Loucy (cell line): Measurements from ENCODE around the gene PKP4.

ENCODE experiments used
- H2AFZ ChIP-seq: fragments of 200-600 bp; sonication (generic); 2 replicates; pipeline ENCODE4 v1.6.0; 2016; ENCODE audit warnings: antibody characterized with exemption, mild to moderate bottlenecking, low read length, moderate library complexity
- H3F3A ChIP-seq: fragments of 200-600 bp; 2 replicates; pipeline ENCODE4 v1.6.0; 2016; ENCODE audit warnings: antibody characterized with exemption, low read depth, mild to moderate bottlenecking
- H3K27me3 ChIP-seq: fragments of 200-600 bp; sonication (generic); 2 replicates; pipeline ENCODE4 v1.6.1; 2014; ENCODE audit warnings: low read length, mild to moderate bottlenecking; ENCODE audit not compliant: insufficient read depth, poor library complexity, severe bottlenecking
- H3K36me3 ChIP-seq: fragments of 200-600 bp; sonication (generic); 2 replicates; pipeline ENCODE4 v1.6.1; 2016; ENCODE audit warnings: low read length; ENCODE audit not compliant: insufficient read depth
- H3K4me1 ChIP-seq: fragments of 200-600 bp; sonication (generic); 2 replicates; pipeline ENCODE4 v1.5.1; 2014; ENCODE audit warnings: low read length, mild to moderate bottlenecking; ENCODE audit not compliant: insufficient read depth, poor library complexity, severe bottlenecking
- H3K4me2 ChIP-seq: fragments of 200-600 bp; sonication (generic); 2 replicates; pipeline ENCODE4 v1.6.0; 2014; ENCODE audit warnings: antibody characterized with exemption, low read length, low read depth, mild to moderate bottlenecking; ENCODE audit not compliant: poor library complexity, severe bottlenecking
- H3K4me3 ChIP-seq: fragments of 200-600 bp; sonication (generic); 2 replicates; pipeline ENCODE4 v1.5.1; 2014; ENCODE audit warnings: low read length, mild to moderate bottlenecking, mixed read lengths; ENCODE audit not compliant: poor library complexity, severe bottlenecking
- H3K79me2 ChIP-seq: fragments of 200-600 bp; sonication (generic); 2 replicates; pipeline ENCODE4 v1.6.1; 2014; ENCODE audit warnings: low read length; ENCODE audit not compliant: insufficient read depth
- H3K9ac ChIP-seq: fragments of 200-600 bp; sonication (generic); 2 replicates; pipeline ENCODE4 v1.6.0; 2014; ENCODE audit warnings: mild to moderate bottlenecking, low read depth, low read length, moderate library complexity; ENCODE audit not compliant: poor library complexity, severe bottlenecking
- H3K9me2 ChIP-seq: fragments of 200-600 bp; sonication (generic); replicated peaks from 2 replicates; pipeline ENCODE4 v1.6.1; 2016; ENCODE audit warnings: low read depth, low read length, mixed read lengths
- H3K9me3 ChIP-seq: fragments of 200-600 bp; sonication (generic); 2 replicates; pipeline ENCODE4 v1.6.1; 2014; ENCODE audit warnings: mild to moderate bottlenecking, antibody characterized with exemption, low read length, low read depth; ENCODE audit not compliant: insufficient read depth
- H4K20me1 ChIP-seq: fragments of 200-600 bp; sonication (generic); 2 replicates; pipeline ENCODE4 v1.6.0; 2014; ENCODE audit warnings: antibody characterized with exemption, low read length, mild to moderate bottlenecking; ENCODE audit not compliant: insufficient read depth, poor library complexity, severe bottlenecking
- EZH2phosphoT487 ChIP-seq: fragments of 200-600 bp; IDR thresholded peaks from 2 replicates; pipeline ENCODE4 v1.6.1; 2018; ENCODE audit warnings: antibody characterized with exemption, mild to moderate bottlenecking, moderate library complexity, borderline replicate concordance
- TF ChIP-seq, protein P1 (sequence below): fragments of 200-600 bp; sonication (generic); conservative IDR thresholded peaks from 2 replicates; pipeline ENCODE4 v1.5.1; 2014; ENCODE audit warnings: mild to moderate bottlenecking, antibody characterized with exemption, low read length

The PKP4 gene

DNA sequence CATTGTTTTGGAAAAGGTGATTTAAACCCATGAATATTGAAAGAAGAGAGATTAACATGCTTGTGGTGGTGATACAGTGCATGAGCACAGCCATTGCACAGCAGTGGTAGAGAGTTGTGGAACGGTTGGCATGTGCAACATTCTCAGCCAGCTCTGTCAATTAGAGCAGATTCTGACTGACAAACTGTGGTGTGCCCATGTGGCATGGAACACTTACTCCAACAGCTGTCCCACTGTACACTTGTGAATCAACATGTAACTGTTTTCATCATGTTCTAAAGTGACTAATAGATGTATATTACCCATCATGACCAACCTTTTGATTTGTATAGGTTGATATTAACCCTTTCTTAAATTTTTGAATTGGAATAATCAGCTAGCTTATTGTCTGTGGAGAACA is 55.6 kb downstream of the PKP4 start:
- Histone ChIP-seq H3K9me3 (no peaks in the 10 kb centered on the region), H2AFZ (no peak overlapping the region), H3F3A (no peaks in the 10 kb centered on the region), H3K4me1 (peaks cover 10% of the 10 kb centered on the region), H4K20me1 (no peaks in the 10 kb centered on the region), H3K4me3 (no peak overlapping the region), H3K27me3 (no peaks in the 10 kb centered on the region), H3K9me2 (no peaks in the 10 kb centered on the region), H3K9ac (no peak overlapping the region), H3K79me2 (peaks cover 7% of the 10 kb centered on the region; the same call in 1 of the 2 replicates), H3K36me3 (no peaks in the 10 kb centered on the region), H3K4me2 (no peak overlapping the region)
- TF ChIP-seq, protein P1, sequence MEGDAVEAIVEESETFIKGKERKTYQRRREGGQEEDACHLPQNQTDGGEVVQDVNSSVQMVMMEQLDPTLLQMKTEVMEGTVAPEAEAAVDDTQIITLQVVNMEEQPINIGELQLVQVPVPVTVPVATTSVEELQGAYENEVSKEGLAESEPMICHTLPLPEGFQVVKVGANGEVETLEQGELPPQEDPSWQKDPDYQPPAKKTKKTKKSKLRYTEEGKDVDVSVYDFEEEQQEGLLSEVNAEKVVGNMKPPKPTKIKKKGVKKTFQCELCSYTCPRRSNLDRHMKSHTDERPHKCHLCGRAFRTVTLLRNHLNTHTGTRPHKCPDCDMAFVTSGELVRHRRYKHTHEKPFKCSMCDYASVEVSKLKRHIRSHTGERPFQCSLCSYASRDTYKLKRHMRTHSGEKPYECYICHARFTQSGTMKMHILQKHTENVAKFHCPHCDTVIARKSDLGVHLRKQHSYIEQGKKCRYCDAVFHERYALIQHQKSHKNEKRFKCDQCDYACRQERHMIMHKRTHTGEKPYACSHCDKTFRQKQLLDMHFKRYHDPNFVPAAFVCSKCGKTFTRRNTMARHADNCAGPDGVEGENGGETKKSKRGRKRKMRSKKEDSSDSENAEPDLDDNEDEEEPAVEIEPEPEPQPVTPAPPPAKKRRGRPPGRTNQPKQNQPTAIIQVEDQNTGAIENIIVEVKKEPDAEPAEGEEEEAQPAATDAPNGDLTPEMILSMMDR = no peak
- no peak for TF ChIP-seq EZH2phosphoT487

DNA sequence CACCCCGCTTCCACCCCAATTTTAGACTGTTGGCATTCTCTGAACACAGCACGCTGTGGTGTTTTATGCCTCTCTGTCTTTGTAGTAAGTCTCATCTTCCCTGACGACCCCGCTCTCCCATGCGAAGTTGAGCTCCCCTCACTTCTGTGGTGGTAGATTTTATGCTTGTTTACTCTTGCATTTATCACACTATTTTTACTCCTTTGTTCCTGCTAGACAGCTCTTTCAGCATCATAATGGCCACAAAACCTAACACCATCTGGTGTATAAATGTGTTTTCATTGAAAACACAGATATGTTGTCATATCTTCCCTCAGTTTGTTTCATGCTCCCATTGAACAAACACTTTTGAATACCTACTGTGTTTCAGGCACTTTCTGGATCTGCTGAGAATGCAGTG is 57.1 kb downstream of the PKP4 start:
- H2AFZ ChIP-seq = no peak overlapping the region
- H4K20me1 ChIP-seq = no peaks in the 10 kb centered on the region
- H3K4me1 ChIP-seq = peaks cover 10% of the 10 kb centered on the region
- no peaks in the 10 kb centered on the region for H3K9me3 ChIP-seq
- H3K4me3 ChIP-seq = no peak overlapping the region
- no peak for TF ChIP-seq EZH2phosphoT487
- TF ChIP-seq, protein P1 = no peak
- no peaks in the 10 kb centered on the region for H3K9me2 ChIP-seq
- H3K27me3 ChIP-seq = no peaks in the 10 kb centered on the region
- no peak overlapping the region for H3K9ac ChIP-seq
- H3K36me3 ChIP-seq = no peaks in the 10 kb centered on the region
- no peaks in the 10 kb centered on the region for H3F3A ChIP-seq
- peaks cover 7% of the 10 kb centered on the region; the same call in 1 of the 2 replicates for H3K79me2 ChIP-seq
- H3K4me2 ChIP-seq = no peak overlapping the region

DNA sequence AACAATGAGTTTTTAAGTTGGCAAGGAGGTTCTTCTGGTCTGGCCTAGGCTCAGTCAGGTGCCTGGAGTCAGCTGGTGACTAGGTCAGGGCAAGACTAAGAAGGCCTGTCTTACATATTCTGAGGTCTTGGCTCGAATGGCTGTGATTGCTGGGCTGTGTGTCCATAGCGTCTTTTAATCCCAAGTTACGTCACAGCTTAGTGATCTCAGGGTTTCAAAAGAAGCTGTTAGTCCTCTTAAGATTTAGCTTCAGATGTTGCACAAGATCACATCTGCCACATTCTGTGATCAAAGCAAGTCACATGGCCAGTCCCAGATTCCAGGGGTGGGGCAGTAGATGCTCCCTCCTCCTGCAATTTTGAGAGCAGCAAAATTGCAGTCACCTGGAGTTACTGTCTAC is 61.3 kb downstream of the PKP4 start:
- no peak overlapping the region for H3K4me2 ChIP-seq
- peaks cover 12% of the 10 kb centered on the region; the same call in 1 of the 2 replicates for H3K79me2 ChIP-seq
- TF ChIP-seq, protein P1 = no peak
- no peak for TF ChIP-seq EZH2phosphoT487
- H3K4me3 ChIP-seq = no peak overlapping the region
- no peaks in the 10 kb centered on the region for H4K20me1 ChIP-seq
- H3K9me2 ChIP-seq = no peaks in the 10 kb centered on the region
- H3K9me3 ChIP-seq = no peaks in the 10 kb centered on the region
- H3K9ac ChIP-seq = no peak overlapping the region
- H2AFZ ChIP-seq = no peak overlapping the region
- no peaks in the 10 kb centered on the region for H3F3A ChIP-seq
- H3K36me3 ChIP-seq = no peaks in the 10 kb centered on the region; the same call in 1 of the 2 replicates
- no peaks in the 10 kb centered on the region for H3K27me3 ChIP-seq
- no peaks in the 10 kb centered on the region for H3K4me1 ChIP-seq
